H1 (cell line): ENCODE results near the gene VSIG10L2. TPM values are rescaled to one million over a fixed set of nuclear protein-coding genes. Genes with fewer than 3 reads are reported as not detected.
A peak's percentile ranks its signal among the peaks of the same experiment; 100 is the strongest.

ENCODE experiments used
- CTCF ChIA-PET: fragments of 300-600 bp; sonication (Branson Sonifier 250); formaldehyde crosslinking; loops from one replicate; lab custom pipeline; 2021; ENCODE audit not compliant: partially characterized antibody; lab: Charles Lee
- POLR2A ChIA-PET: fragments of 300-600 bp; sonication (Branson Sonifier 250); formaldehyde crosslinking; loops from one replicate; lab custom pipeline; 2021; ENCODE audit warnings: inconsistent platforms; ENCODE audit not compliant: partially characterized antibody; lab: Charles Lee
- DNase-seq, 2 experiments: peaks; one replicate each; pipeline versions ENCODE4 v3.0.0 to v3.0.0-alpha.2; 2010 to 2022; ENCODE audit warnings: low spot score in 2 of 2, low read depth in 1 of 2, mixed read lengths in 1 of 2
- FAIRE-seq: peaks from 2 replicates; lab custom pipeline; 2011; peaks lifted over from hg19 to GRCh38; lab: Jason Lieb, UNC
- H2AFZ ChIP-seq: 2 replicates; pipeline ENCODE4 v1.8.1; 2012; ENCODE audit warnings: low read length, inconsistent platforms
- H2AK5ac ChIP-seq: 2 replicates; pipeline ENCODE4 v1.6.1; 2013; ENCODE audit warnings: low read depth, low read length
- H2BK120ac ChIP-seq: replicated peaks from 2 replicates; pipeline ENCODE3; 2013; ENCODE audit warnings: low read depth, low read length, inconsistent platforms
- H2BK12ac ChIP-seq: 2 replicates; pipeline ENCODE4 v1.6.1; 2013; ENCODE audit warnings: low read depth, low read length
- H2BK15ac ChIP-seq: 2 replicates; pipeline ENCODE4 v1.6.1; 2013; ENCODE audit warnings: low read length
- H2BK20ac ChIP-seq: 2 replicates; pipeline ENCODE4 v1.6.1; 2013; ENCODE audit warnings: low read length
- H2BK5ac ChIP-seq: 2 replicates; pipeline ENCODE4 v1.6.1; 2013; ENCODE audit warnings: low read depth, low read length
- H3K14ac ChIP-seq: 2 replicates; pipeline ENCODE4 v1.6.1; 2013; ENCODE audit warnings: inconsistent platforms; ENCODE audit not compliant: insufficient read length
- H3K18ac ChIP-seq: 2 replicates; pipeline ENCODE4 v1.6.1; 2013; ENCODE audit warnings: low read length; ENCODE audit errors: extremely low read depth
- H3K23ac ChIP-seq: 2 replicates; pipeline ENCODE4 v1.6.1; 2013; ENCODE audit warnings: inconsistent platforms; ENCODE audit not compliant: insufficient read length
- H3K23me2 ChIP-seq: 2 replicates; pipeline ENCODE4 v1.6.1; 2013; ENCODE audit warnings: low read depth, low read length
- H3K27ac ChIP-seq: 2 replicates; pipeline ENCODE4 v1.6.1; 2011; ENCODE audit warnings: low read depth, low read length, inconsistent platforms
- H3K27me3 ChIP-seq, 4 experiments: replicated peaks in 1 of 4; 1 replicate in 1 of 4; 2 replicates in 3 of 4; pipeline versions ENCODE4 v1.6.1 to v1.8.1; 2011 to 2013; ENCODE audit warnings: low read length in 3 of 4, mild to moderate bottlenecking in 3 of 4, inconsistent platforms in 2 of 4, mixed read lengths in 2 of 4, moderate library complexity in 1 of 4; ENCODE audit not compliant: control insufficient read depth in 3 of 4, insufficient read depth in 3 of 4; ENCODE audit errors: extremely low read depth in 1 of 4
- H3K36me3 ChIP-seq, 4 experiments: 2 replicates each; pipeline versions ENCODE4 v1.6.1 to v1.8.1; 2011 to 2013; ENCODE audit warnings: mild to moderate bottlenecking in 4 of 4, low read length in 3 of 4, moderate library complexity in 2 of 4, control low read depth in 1 of 4, inconsistent platforms in 1 of 4; ENCODE audit not compliant: insufficient read depth in 4 of 4, control insufficient read depth in 2 of 4
- H3K4ac ChIP-seq: replicated peaks from 2 replicates; pipeline ENCODE3; 2013; ENCODE audit warnings: low read length, low read depth, mixed read lengths, inconsistent platforms; ENCODE audit not compliant: insufficient read length
- H3K4me1 ChIP-seq, 4 experiments: replicated peaks in 1 of 4; 1 replicate in 1 of 4; 2 replicates in 3 of 4; pipeline versions ENCODE4 v1.6.1 to v1.8.1; 2011 to 2013; ENCODE audit warnings: low read length in 3 of 4, inconsistent platforms in 2 of 4, mixed read lengths in 1 of 4; ENCODE audit not compliant: insufficient read depth in 4 of 4, control insufficient read depth in 3 of 4
- H3K4me2 ChIP-seq, 2 experiments: 2 replicates each; pipeline versions ENCODE4 v1.6.1 to v1.8.1; 2011 to 2013; ENCODE audit warnings: low read depth in 2 of 2, low read length in 2 of 2, control low read depth in 1 of 2, inconsistent platforms in 1 of 2, mild to moderate bottlenecking in 1 of 2; ENCODE audit not compliant: insufficient read depth in 1 of 2
- H3K4me3 ChIP-seq, 4 experiments: fragments of 200-600, 300-600 bp in 1 of 4; sonication (generic), shearing (Covaris generic), sonication (Bioruptor Twin) in 1 of 4; 2 replicates each; pipeline versions ENCODE4 v1.5.1 to v1.8.1; 2011 to 2016; ENCODE audit warnings: low read length in 4 of 4, low read depth in 3 of 4, control low read depth in 2 of 4, inconsistent platforms in 2 of 4, mild to moderate bottlenecking in 2 of 4, mixed read lengths in 1 of 4, moderate library complexity in 1 of 4; ENCODE audit not compliant: insufficient read depth in 2 of 4; ENCODE audit errors: extremely low read depth in 1 of 4
- H3K56ac ChIP-seq: replicated peaks from 2 replicates; pipeline ENCODE3; 2013; ENCODE audit warnings: low read depth, mild to moderate bottlenecking, mixed read lengths, low read length, inconsistent platforms; ENCODE audit not compliant: insufficient read length
- H3K79me1 ChIP-seq: 2 replicates; pipeline ENCODE4 v1.6.1; 2013; ENCODE audit warnings: low read depth, low read length, control low read depth
- H3K79me2 ChIP-seq, 2 experiments: 2 replicates each; pipeline versions ENCODE4 v1.6.1 to v1.8.1; 2012 to 2013; ENCODE audit warnings: low read length in 2 of 2, mild to moderate bottlenecking in 2 of 2, inconsistent platforms in 1 of 2; ENCODE audit not compliant: insufficient read depth in 2 of 2, control insufficient read depth in 1 of 2
- H3K9ac ChIP-seq, 4 experiments: replicated peaks in 1 of 4; 1 replicate in 1 of 4; 2 replicates in 3 of 4; pipeline versions ENCODE4 v1.6.1 to v1.8.1; 2011 to 2013; ENCODE audit warnings: low read depth in 3 of 4, low read length in 3 of 4, control low read depth in 2 of 4, mild to moderate bottlenecking in 2 of 4, moderate library complexity in 2 of 4, inconsistent platforms in 1 of 4; ENCODE audit errors: extremely low read depth in 1 of 4
- H3K9me3 ChIP-seq, 2 experiments: 2 replicates each; pipeline versions ENCODE4 v1.6.1 to v1.8.1; 2012 to 2013; ENCODE audit warnings: mild to moderate bottlenecking in 2 of 2, moderate library complexity in 2 of 2, control low read depth in 1 of 2, inconsistent platforms in 1 of 2, low read depth in 1 of 2, low read length in 1 of 2, mixed read lengths in 1 of 2; ENCODE audit not compliant: insufficient read depth in 2 of 2
- H4K20me1 ChIP-seq, 2 experiments: replicated peaks in 1 of 2; 2 replicates each; pipeline versions ENCODE3 to v1.8.1; 2011 to 2013; ENCODE audit warnings: inconsistent platforms in 2 of 2, low read length in 2 of 2, mild to moderate bottlenecking in 1 of 2; ENCODE audit not compliant: insufficient read depth in 2 of 2, control insufficient read depth in 1 of 2
- H4K5ac ChIP-seq: 2 replicates; pipeline ENCODE4 v1.6.1; 2013; ENCODE audit warnings: low read length, low read depth, mixed read lengths, inconsistent platforms; ENCODE audit not compliant: insufficient read length
- H4K8ac ChIP-seq: 2 replicates; pipeline ENCODE4 v1.8.0; 2013; ENCODE audit warnings: mild to moderate bottlenecking, moderate library complexity, low read length, inconsistent platforms; ENCODE audit not compliant: insufficient read depth; ENCODE audit errors: extremely low read depth
- H4K91ac ChIP-seq: replicated peaks from 2 replicates; pipeline ENCODE3; 2013; ENCODE audit warnings: low read length, mixed read lengths, inconsistent platforms; ENCODE audit not compliant: insufficient read length
- CHD1 ChIP-seq: IDR thresholded peaks from 2 replicates; pipeline ENCODE4 v1.6.1; 2012; ENCODE audit warnings: low read depth, low read length, improper control_type of control experiment
- EZH2 ChIP-seq: fragments of 200-600 bp; sonication (generic); IDR thresholded peaks from 2 replicates; pipeline ENCODE4 v1.7.1; 2012; ENCODE audit warnings: low read depth, mild to moderate bottlenecking, moderate library complexity, low read length, inconsistent platforms; ENCODE audit not compliant: severe bottlenecking
- GABPA ChIP-seq: IDR thresholded peaks from 2 replicates; pipeline ENCODE4 v1.6.1; 2011; ENCODE audit warnings: mild to moderate bottlenecking, low read length, moderate library complexity, borderline replicate concordance; ENCODE audit not compliant: insufficient read depth
- NANOG ChIP-seq: IDR thresholded peaks from 2 replicates; pipeline ENCODE4 v1.6.1; 2011; ENCODE audit warnings: low read length, low read depth, mild to moderate bottlenecking, inconsistent platforms; ENCODE audit not compliant: insufficient read depth, poor library complexity, severe bottlenecking
- POLR2A ChIP-seq, 2 experiments: IDR thresholded peaks; 1 replicate in 1 of 2; 2 replicates in 1 of 2; pipeline ENCODE4 v1.6.1; 2011; ENCODE audit warnings: low read depth in 2 of 2, low read length in 2 of 2, mild to moderate bottlenecking in 2 of 2; ENCODE audit errors: control extremely low read depth in 1 of 2
- POU5F1 ChIP-seq: IDR thresholded peaks from 2 replicates; pipeline ENCODE4 v1.6.1; 2011; ENCODE audit warnings: low read depth, mild to moderate bottlenecking, low read length, moderate library complexity
- RFX5 ChIP-seq: IDR thresholded peaks from 2 replicates; pipeline ENCODE4 v1.6.1; 2011; ENCODE audit warnings: low read depth, low read length, improper control_type of control experiment, borderline replicate concordance
- SP1 ChIP-seq: IDR thresholded peaks from 2 replicates; pipeline ENCODE4 v1.6.1; 2011; ENCODE audit warnings: low read depth, low read length
- TAF1 ChIP-seq: IDR thresholded peaks from 2 replicates; pipeline ENCODE4 v1.6.1; 2011; ENCODE audit warnings: mild to moderate bottlenecking, low read depth, low read length
- WGBS, 2 experiments: shearing (Covaris generic) in 1 of 2; methylation state at CpG; one replicate each; pipeline versions ENCODE4 v1.1.6 to v1.1.7; 2013 to 2015; ENCODE audit warnings: low lambda C conversion rate in 2 of 2, mixed read lengths in 2 of 2, inconsistent platforms in 1 of 2, low coverage in 1 of 2, missing lambda C conversion rate in 1 of 2; ENCODE audit not compliant: insufficient replicate concordance in 2 of 2, insufficient coverage in 1 of 2, insufficient read length in 1 of 2; ENCODE audit errors: extremely low coverage in 1 of 2, missing lambda C conversion rate in 1 of 2; 5-methylcytosine and 5-hydroxymethylcytosine counted together
- polyA plus RNA-seq, 7 experiments: library from polyadenylated mRNA; depleted of rRNA in 3 of 7; stranded (reverse) in 5 of 7; unstranded in 2 of 7; fragments of >200 nt in 5 of 7; fragments of 200-250 nt in 2 of 7; gene quantifications; 1 replicate in 5 of 7; 2 replicates in 1 of 7; 4 replicates in 1 of 7; pipeline versions ENCODE4 v1.2.1 to v1.2.3, GENCODE V29; 2011 to 2013; ENCODE audit warnings: missing spikeins in 2 of 7, mixed read lengths in 2 of 7
- total RNA-seq: library from RNA; stranded (reverse); fragmentation: NEBNext Ultra II Directional; extraction: Animal tissue kit (Norgen Biotek cat#: 25700); gene quantifications from 2 replicates; pipeline ENCODE4 v1.2.1, GENCODE V29; 2021

The VSIG10L2 gene
- total and polyA plus RNA-seq, 2 of the 8 experiments (the other 6 are each of a cell fraction or from before 2014, with no cell fraction given), result not detected

DNA sequence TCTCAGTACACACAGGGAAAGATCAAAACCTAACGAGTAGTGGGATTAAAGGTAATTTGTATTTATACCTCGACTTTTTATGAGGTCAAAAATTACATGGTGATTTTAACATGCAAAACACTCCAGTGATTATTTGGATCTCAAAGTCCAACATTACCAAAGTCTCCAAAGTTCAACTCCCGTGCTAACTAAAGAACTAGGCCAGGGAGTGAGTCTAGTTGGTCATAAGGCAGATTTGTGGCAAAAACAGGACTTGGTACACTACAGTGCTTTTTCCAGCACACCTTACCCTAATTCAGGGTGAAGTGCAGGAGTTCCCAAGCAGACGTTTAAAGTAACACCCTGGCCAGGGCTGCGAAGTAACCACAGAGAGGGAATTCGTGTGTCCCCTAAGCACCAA lies 44.0 kb upstream of the VSIG10L2 start:
- Histone ChIP-seq H3K79me1 (no peaks in the 10 kb centered on the region), H3K56ac (no peak overlapping the region), H3K18ac (no peak overlapping the region), H4K5ac (no peak overlapping the region), H3K9ac (no peak overlapping the region), H3K4me2 (peak overlapping the region; percentile 48 to 99; a peak in 1 of 4 replicates), H3K4me1 (peaks cover 0 to 4% (median 0%) of the 10 kb centered on the region in 4 experiments; a peak in 2 of 7 replicates), H2AK5ac (no peak overlapping the region), H2BK15ac (no peak overlapping the region), H2BK20ac (no peak overlapping the region), H4K8ac (no peak overlapping the region), H2AFZ (no peak overlapping the region), H3K36me3 (peaks cover 0 to 22% (median 8%) of the 10 kb centered on the region in 4 experiments; a peak in 6 of 8 replicates), H3K27ac (no peak overlapping the region), H3K4ac (no peak overlapping the region), H3K14ac (no peak overlapping the region), H3K79me2 (peaks cover 0 to 35% of the 10 kb centered on the region in 2 experiments; a peak in 2 of 4 replicates), H3K27me3 (peaks cover 3 to 18% (median 12%) of the 10 kb centered on the region in 4 experiments), H2BK5ac (no peak overlapping the region), H3K23me2 (peaks cover 7% of the 10 kb centered on the region), H4K91ac (no peak overlapping the region), H3K4me3 (peak overlapping the region in 1 of 4 experiments; percentile 20; a peak in 3 of 8 replicates), H2BK120ac (no peak overlapping the region), H3K9me3 (no peaks in the 10 kb centered on the region), H2BK12ac (no peak overlapping the region), H3K23ac (no peak overlapping the region), H4K20me1 (peaks cover 0 to 2% of the 10 kb centered on the region in 2 experiments)
- no peak for FAIRE-seq
- CTCF ChIA-PET, result no interaction called here
- TF ChIP-seq POLR2A (IDR thresholded peaks at IDR 0.05; ENCODE audit: control extremely low read depth in 1 of 2, low read depth in 2 of 2, low read length in 2 of 2) (no peak), EZH2 (no peak), POU5F1 (no peak), RFX5 (no peak), CHD1 (no peak), NANOG (no peak), SP1 (no peak), GABPA (no peak), TAF1 (no peak)
- WGBS, 2 experiments, result 92% methylated on average over 6 of the region's 6 CpGs; no CpG with 5 or more reads in 1 of the 2 experiments
- DNase-seq, result no peak
- POLR2A ChIA-PET, result no interaction called here
